GM10266 (cell line): ENCODE results near the gene XCL1.
A peak's percentile ranks its signal among the peaks of the same experiment; 100 is the strongest.
"Not testable (repeated sequence)": the region's sequence is repeated elsewhere in the genome, so short reads cannot be mapped to it uniquely, and the experiment has no call there.

ENCODE experiments used
- DNase-seq: peaks from one replicate; pipeline ENCODE4 v3.0.0; 2012; ENCODE audit errors: extremely low spot score
- TF ChIP-seq, protein P1 (sequence below): IDR thresholded peaks from 2 replicates; pipeline ENCODE4 v1.5.1; 2012; ENCODE audit warnings: mild to moderate bottlenecking, low read depth; ENCODE audit not compliant: control insufficient read depth, insufficient read depth; ENCODE audit errors: missing control alignments

The XCL1 gene

GRCh38 chr1:168572633-168573032 lies 3.8 kb upstream of the XCL1 start:
- TF ChIP-seq, protein P1, sequence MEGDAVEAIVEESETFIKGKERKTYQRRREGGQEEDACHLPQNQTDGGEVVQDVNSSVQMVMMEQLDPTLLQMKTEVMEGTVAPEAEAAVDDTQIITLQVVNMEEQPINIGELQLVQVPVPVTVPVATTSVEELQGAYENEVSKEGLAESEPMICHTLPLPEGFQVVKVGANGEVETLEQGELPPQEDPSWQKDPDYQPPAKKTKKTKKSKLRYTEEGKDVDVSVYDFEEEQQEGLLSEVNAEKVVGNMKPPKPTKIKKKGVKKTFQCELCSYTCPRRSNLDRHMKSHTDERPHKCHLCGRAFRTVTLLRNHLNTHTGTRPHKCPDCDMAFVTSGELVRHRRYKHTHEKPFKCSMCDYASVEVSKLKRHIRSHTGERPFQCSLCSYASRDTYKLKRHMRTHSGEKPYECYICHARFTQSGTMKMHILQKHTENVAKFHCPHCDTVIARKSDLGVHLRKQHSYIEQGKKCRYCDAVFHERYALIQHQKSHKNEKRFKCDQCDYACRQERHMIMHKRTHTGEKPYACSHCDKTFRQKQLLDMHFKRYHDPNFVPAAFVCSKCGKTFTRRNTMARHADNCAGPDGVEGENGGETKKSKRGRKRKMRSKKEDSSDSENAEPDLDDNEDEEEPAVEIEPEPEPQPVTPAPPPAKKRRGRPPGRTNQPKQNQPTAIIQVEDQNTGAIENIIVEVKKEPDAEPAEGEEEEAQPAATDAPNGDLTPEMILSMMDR: no peak
- DNase-seq: no peak

GRCh38 chr1:168574234-168574633 lies 2.2 kb upstream of the XCL1 start:
- TF ChIP-seq, protein P1: peak; percentile 34
- not testable (repeated sequence) for DNase-seq

DNA sequence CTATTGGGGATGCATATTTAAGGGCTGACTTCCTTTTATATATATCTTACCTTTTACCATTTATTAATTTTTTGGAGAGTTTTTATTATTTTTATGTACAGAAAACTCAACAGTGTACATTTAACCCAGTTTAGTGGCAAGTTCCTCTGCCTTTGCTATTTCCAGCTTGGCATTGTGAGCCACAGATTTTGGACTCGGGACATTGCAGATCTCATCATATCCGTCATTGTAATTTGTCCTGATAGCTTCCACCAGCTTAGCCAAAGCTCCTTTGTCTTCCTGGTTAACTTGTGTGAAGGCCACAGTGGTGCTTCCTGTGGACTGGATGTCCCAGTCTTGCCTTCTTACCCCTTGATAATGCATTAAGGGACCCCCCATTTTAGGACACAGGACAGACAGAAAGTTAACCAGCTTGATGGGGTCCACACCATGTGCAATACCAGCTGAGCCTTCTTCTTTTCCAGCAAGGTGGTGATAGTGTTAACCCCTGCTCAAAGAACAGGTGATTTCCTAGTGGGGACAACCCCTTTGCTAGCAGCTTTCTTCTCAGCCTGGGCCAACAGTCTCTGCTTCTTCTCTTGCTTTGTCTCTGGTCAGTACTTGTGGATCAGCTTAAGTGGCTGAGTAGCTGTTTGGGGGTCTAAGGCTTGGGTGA lies 2.3 kb downstream of the XCL1 start:
- DNase-seq: not testable (repeated sequence)

GRCh38 chr1:168580290-168580689 lies 3.9 kb downstream of the XCL1 start:
- DNase-seq: not testable (repeated sequence)

DNA sequence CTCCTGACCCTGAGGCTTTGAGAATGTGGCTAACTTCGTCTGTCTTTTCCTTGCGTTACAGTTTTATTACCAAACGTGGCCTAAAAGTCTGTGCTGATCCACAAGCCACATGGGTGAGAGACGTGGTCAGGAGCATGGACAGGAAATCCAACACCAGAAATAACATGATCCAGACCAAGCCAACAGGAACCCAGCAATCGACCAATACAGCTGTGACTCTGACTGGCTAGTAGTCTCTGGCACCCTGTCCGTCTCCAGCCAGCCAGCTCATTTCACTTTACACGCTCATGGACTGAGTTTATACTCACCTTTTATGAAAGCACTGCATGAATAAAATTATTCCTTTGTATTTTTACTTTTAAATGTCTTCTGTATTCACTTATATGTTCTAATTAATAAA lies 4.6 kb downstream of the XCL1 start:
- DNase-seq: not testable (repeated sequence)

DNA sequence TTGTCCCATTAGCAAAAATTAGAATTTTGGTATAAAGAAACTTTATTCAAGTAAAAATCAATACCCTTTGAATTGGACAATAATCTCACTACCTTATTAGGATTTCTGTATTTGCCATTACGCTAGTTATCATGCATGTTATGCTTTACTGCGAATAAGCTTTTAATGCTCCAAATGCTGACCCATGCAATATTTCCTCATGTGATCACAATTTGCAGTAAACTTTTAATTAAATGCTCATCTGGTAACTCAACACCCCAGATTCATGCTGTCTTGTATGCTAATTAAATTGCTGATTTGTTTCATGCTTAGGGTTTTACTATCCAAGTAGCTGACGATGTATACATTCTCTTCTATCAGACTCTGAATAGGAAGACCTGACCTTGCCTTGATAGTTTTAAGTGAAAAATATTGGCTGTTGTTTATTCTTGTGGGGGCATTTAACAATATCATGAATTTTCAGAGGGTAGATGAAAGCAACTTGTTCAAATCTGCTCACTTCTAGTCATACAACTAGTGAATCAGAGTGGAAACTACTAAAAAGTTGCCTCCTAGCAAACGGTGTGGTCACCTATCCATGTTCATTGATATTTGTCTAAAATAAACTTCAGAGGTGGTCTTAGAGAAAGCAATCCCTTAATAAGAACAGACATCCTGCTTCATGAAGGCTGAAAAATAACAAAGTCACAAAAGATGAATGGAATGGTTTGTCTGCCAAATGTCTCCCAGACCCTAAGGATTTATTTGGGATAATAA lies 5.6 kb downstream of the XCL1 start:
- TF ChIP-seq, protein P1: no peak
- no peak for DNase-seq

DNA sequence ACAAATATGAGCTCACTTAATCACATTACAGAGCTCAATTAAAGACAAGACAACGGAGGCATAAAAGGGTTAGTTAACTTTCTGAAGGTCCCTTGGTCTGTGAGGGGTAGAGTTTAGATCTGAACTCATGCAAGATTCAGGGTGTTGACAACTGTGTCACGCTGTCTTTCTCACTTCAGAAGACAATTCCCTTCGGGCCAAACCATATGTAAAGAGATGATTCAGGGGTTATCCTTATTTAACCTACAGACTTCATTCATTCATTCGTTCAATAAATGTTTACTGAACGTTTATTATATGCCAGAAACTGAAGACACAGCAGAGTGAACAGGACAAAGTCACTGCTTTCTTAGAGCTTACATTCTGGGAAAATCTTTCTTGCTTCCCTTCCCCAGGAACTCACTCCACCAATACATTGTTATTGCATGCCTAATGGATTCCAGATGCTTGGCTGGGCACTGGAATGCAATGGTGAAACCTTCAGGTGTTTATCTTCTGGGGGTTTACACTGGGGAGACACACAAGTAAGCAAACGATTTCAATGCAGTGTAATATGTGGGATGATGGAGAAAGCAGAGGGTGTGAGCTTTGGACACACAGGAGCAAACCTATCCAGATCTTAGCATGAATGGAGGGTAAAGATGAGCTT lies 6.4 kb downstream of the XCL1 start:
- no peak for DNase-seq
- TF ChIP-seq, protein P1: no peak

GRCh38 chr1:168583571-168583970 lies 7.2 kb downstream of the XCL1 start:
- TF ChIP-seq, protein P1: no peak
- DNase-seq: no peak

- TF ChIP-seq, protein P1: no peak
- DNase-seq: no peak
Observed at GRCh38 chr1:168585191-168585590, 8.8 kb downstream of the XCL1 start.
